Mesendoderm (in vitro differentiated cells): ENCODE data around the gene PHF12. TPM values are rescaled to one million over a fixed set of nuclear protein-coding genes. Genes with fewer than 3 reads are reported as not detected.
A peak's percentile ranks its signal among the peaks of the same experiment; 100 is the strongest.

ENCODE experiments used
- DNase-seq: peaks from one replicate; pipeline ENCODE4 v3.0.0; 2013
- H2AK5ac ChIP-seq: 2 replicates; pipeline ENCODE4 v1.6.1; 2013; ENCODE audit warnings: low read length, inconsistent platforms
- H2BK120ac ChIP-seq: 2 replicates; pipeline ENCODE4 v1.6.1; 2013; ENCODE audit warnings: low read depth, mild to moderate bottlenecking, low read length, moderate library complexity, mixed read lengths
- H2BK15ac ChIP-seq: replicated peaks from 2 replicates; pipeline ENCODE4 v1.6.1; 2013; ENCODE audit warnings: low read depth, mild to moderate bottlenecking, moderate library complexity
- H2BK5ac ChIP-seq: 2 replicates; pipeline ENCODE4 v1.6.1; 2013; ENCODE audit warnings: low read length, inconsistent platforms
- H3K18ac ChIP-seq: 2 replicates; pipeline ENCODE4 v1.6.1; 2013; ENCODE audit warnings: mild to moderate bottlenecking, low read length, mixed read lengths
- H3K23ac ChIP-seq: one replicate; pipeline ENCODE4 v1.6.1; 2013; ENCODE audit warnings: low read length
- H3K27ac ChIP-seq: 2 replicates; pipeline ENCODE4 v1.5.1; 2013; ENCODE audit warnings: low read depth, mild to moderate bottlenecking, inconsistent platforms, low read length, moderate library complexity
- H3K27me3 ChIP-seq: 2 replicates; pipeline ENCODE4 v1.6.1; 2013; ENCODE audit warnings: low read length, control low read depth, mild to moderate bottlenecking, inconsistent platforms; ENCODE audit not compliant: insufficient read depth, poor library complexity
- H3K36me3 ChIP-seq: 2 replicates; pipeline ENCODE4 v1.6.1; 2013; ENCODE audit warnings: low read length, inconsistent platforms; ENCODE audit not compliant: control insufficient read depth, insufficient read depth
- H3K4ac ChIP-seq: one replicate; pipeline ENCODE4 v1.6.1; 2013; ENCODE audit warnings: low read depth, mild to moderate bottlenecking, low read length, moderate library complexity
- H3K4me1 ChIP-seq: 2 replicates; pipeline ENCODE4 v1.6.1; 2013; ENCODE audit warnings: low read depth, low read length, inconsistent platforms; ENCODE audit not compliant: control insufficient read depth
- H3K4me2 ChIP-seq: 2 replicates; pipeline ENCODE4 v1.6.1; 2013; ENCODE audit warnings: low read length
- H3K4me3 ChIP-seq: 2 replicates; pipeline ENCODE4 v1.5.1; 2013; ENCODE audit warnings: mild to moderate bottlenecking, low read length
- H3K56ac ChIP-seq: one replicate; pipeline ENCODE4 v1.6.1; 2013; ENCODE audit warnings: low read length
- H3K79me1 ChIP-seq: 2 replicates; pipeline ENCODE4 v1.6.1; 2013; ENCODE audit warnings: low read length, inconsistent platforms
- H3K79me2 ChIP-seq: 2 replicates; pipeline ENCODE4 v1.6.1; 2013; ENCODE audit warnings: mild to moderate bottlenecking, low read length; ENCODE audit not compliant: control insufficient read depth, insufficient read depth
- H3K9ac ChIP-seq: 2 replicates; pipeline ENCODE4 v1.6.1; 2013; ENCODE audit warnings: low read length, inconsistent platforms
- H4K5ac ChIP-seq: one replicate; pipeline ENCODE4 v1.6.1; 2013; ENCODE audit warnings: low read length
- H4K8ac ChIP-seq: one replicate; pipeline ENCODE4 v1.6.1; 2013; ENCODE audit warnings: low read depth, mild to moderate bottlenecking, control low read depth, low read length, moderate library complexity
- WGBS: extraction: QIAGEN DNeasy Blood & Tissue Kit; methylation state at CpG from one replicate; pipeline ENCODE4 v1.1.7; 2013; ENCODE audit warnings: low lambda C conversion rate, missing lambda C conversion rate; ENCODE audit not compliant: insufficient coverage; ENCODE audit errors: extremely low coverage; 5-methylcytosine and 5-hydroxymethylcytosine counted together
- polyA plus RNA-seq, 2 experiments: library from polyadenylated mRNA; stranded (reverse); fragments of 200-250 nt; gene quantifications; one replicate each; pipeline ENCODE4 v1.2.3, GENCODE V29; 2013

PHF12 gene
- 24.4 TPM for polyA plus RNA-seq (2013, experiment 1 of 2)
- polyA plus RNA-seq (2013, experiment 2 of 2), result 25.2 TPM

DNA sequence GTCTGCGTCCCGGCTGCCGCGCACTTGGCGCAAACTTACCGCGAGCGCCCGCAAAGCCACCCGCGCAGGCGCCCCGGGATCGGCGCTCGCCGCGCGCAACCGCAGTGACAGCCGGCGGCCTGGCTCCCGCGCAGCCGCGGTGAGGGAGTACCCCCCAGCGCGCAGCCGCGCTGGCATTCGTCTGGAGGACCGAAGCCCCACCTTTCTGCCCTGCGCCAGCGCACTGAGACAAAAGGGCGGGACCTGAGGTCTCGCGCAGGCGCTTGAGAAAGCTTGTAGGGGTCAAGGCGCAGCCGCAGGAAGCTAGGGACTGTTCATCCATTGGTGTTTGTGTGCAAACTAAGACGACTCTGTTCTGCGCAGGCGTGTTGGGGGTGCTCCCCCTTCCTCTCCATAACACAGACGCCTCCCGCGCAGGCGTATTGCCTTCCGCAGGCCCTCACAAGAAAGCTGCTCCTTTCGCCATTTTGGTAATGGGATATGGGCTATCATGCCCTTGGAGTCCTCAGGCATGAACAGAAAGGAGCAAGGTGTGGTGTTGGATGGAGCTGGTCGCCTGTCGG lies at the start of gene PHF12:
PHF12 (minus strand) TSS at position 91 of the 563 bp plus-strand sequence. CDS start 558 bp downstream, outside the sequence.
- Histone ChIP-seq H3K4ac (peak within 1 kb of the TSS; percentile 98), H2BK120ac (peak within 1 kb of the TSS; percentile 82), H3K18ac (peak within 1 kb of the TSS; percentile 96), H3K79me1 (no peaks in the 10 kb centered on the region), H3K9ac (peak within 1 kb of the TSS; percentile 96), H4K5ac (peak within 1 kb of the TSS; percentile 28), H3K36me3 (no peaks in the 10 kb centered on the region), H3K23ac (peak within 1 kb of the TSS; percentile 95), H3K27me3 (no peaks in the 10 kb centered on the region), H3K56ac (peak within 1 kb of the TSS; percentile 97), H4K8ac (peak within 1 kb of the TSS; percentile 40), H3K4me3 (peak within 1 kb of the TSS; percentile 91), H3K79me2 (peaks cover 44% of the 10 kb centered on the region), H2BK5ac (peak within 1 kb of the TSS; percentile 68), H3K27ac (peak within 1 kb of the TSS; percentile 94), H2AK5ac (peak within 1 kb of the TSS; percentile 55), H3K4me2 (peak within 1 kb of the TSS; percentile 68), H2BK15ac (no peak within 1 kb of the TSS), H3K4me1 (peaks cover 3% of the 10 kb centered on the region)
- WGBS, result no CpG with 5 or more reads among the region's 51 CpGs
- peak; percentile 100 for DNase-seq

DNA sequence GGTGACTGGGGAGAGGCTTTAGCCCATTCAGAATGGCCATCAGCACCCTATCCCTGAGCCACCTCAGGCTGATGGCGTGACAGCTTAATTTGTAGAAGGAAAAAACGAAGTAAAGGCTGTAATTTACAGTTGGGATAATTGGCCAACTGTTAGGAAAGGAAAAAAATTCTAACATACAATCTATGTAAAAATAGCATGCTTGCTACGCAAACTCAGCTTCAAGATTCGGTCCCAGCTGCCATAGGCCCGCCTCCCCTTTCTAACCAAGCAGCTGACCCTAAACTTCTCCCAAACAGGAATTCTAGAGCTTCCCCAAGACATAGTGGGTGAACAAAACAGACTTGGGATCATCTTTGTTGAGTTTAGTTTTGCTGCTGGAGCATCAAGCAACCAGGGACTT lies 49.7 kb upstream of the PHF12 start:
- Histone ChIP-seq H3K36me3 (no peaks in the 10 kb centered on the region), H3K4ac (no peak overlapping the region), H3K23ac (no peak overlapping the region), H3K4me1 (peaks cover 13% of the 10 kb centered on the region), H3K18ac (no peak overlapping the region), H3K9ac (no peak overlapping the region), H3K4me3 (no peak overlapping the region), H2BK5ac (no peak overlapping the region), H3K4me2 (no peak overlapping the region), H3K79me2 (no peaks in the 10 kb centered on the region), H3K56ac (peak overlapping the region; percentile 31), H3K79me1 (no peaks in the 10 kb centered on the region), H3K27ac (no peak overlapping the region), H3K27me3 (peaks cover 10% of the 10 kb centered on the region), H2BK15ac (no peak overlapping the region), H4K8ac (no peak overlapping the region), H2BK120ac (no peak overlapping the region), H2AK5ac (no peak overlapping the region), H4K5ac (no peak overlapping the region)
- DNase-seq, result no peak
- no CpG with 5 or more reads among the region's 5 CpGs for WGBS

DNA sequence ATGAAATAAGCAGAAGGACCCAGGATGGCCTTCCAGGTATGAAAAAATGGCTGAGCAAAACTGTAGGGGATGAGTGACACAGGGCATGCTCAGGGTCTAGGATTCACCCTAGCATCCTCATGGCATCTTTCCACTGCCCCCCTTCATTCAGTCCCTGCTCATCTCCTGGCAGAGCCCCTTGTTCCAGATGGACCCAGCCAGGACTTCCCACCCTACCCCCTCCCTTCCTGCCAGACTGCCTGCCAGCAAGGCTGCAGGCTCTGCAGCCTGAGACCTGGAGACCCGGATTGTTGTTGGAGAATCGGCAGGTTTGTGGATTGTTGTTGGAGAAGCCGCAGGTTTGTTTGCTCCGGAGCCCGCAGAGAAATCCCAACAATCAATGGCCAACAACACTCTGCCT lies 47.9 kb upstream of the PHF12 start:
- Histone ChIP-seq H3K56ac (no peak overlapping the region), H3K4ac (no peak overlapping the region), H2BK120ac (no peak overlapping the region), H4K8ac (no peak overlapping the region), H3K79me1 (no peaks in the 10 kb centered on the region), H3K27me3 (no peaks in the 10 kb centered on the region), H2BK5ac (no peak overlapping the region), H2AK5ac (no peak overlapping the region), H3K4me3 (no peak overlapping the region), H3K23ac (no peak overlapping the region), H3K79me2 (no peaks in the 10 kb centered on the region), H3K18ac (no peak overlapping the region), H3K4me2 (no peak overlapping the region), H2BK15ac (no peak overlapping the region), H3K27ac (no peak overlapping the region), H4K5ac (no peak overlapping the region), H3K36me3 (no peaks in the 10 kb centered on the region), H3K9ac (no peak overlapping the region), H3K4me1 (peaks cover 13% of the 10 kb centered on the region)
- no CpG with 5 or more reads among the region's 5 CpGs for WGBS
- no peak for DNase-seq

DNA sequence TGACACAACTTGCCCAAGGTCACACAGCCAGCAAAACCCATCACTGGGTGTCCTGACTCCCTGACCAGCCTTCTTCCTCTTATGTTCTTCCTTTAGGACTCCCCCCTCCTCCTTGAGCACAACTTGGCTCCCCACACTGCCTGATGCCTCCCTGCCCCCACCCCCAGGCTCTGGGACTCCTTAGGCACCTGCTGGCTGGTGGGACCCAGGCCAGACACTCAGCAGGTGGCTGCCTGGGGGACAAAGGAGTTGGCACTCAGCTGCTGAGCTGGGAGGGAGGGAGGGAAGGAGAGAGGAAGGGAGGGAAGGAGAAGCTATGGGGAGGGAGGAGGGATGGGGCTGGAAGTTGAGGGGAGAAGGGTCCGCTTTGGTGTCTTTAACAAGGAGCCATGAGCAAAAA lies 46.5 kb upstream of the PHF12 start:
- H3K9ac ChIP-seq, result no peak overlapping the region
- H3K23ac ChIP-seq, result no peak overlapping the region
- no peak overlapping the region for H2BK120ac ChIP-seq
- no peak overlapping the region for H3K4me2 ChIP-seq
- H3K4me1 ChIP-seq, result peaks cover 13% of the 10 kb centered on the region
- DNase-seq, result no peak
- H3K27me3 ChIP-seq, result no peaks in the 10 kb centered on the region
- H2AK5ac ChIP-seq, result no peak overlapping the region
- no peak overlapping the region for H3K18ac ChIP-seq
- H3K56ac ChIP-seq, result no peak overlapping the region
- H2BK15ac ChIP-seq, result no peak overlapping the region
- no peak overlapping the region for H4K5ac ChIP-seq
- H4K8ac ChIP-seq, result no peak overlapping the region
- H2BK5ac ChIP-seq, result no peak overlapping the region
- WGBS, result no CpG with 5 or more reads among the region's 1 CpG
- H3K79me2 ChIP-seq, result no peaks in the 10 kb centered on the region
- no peak overlapping the region for H3K4ac ChIP-seq
- no peak overlapping the region for H3K27ac ChIP-seq
- no peaks in the 10 kb centered on the region for H3K79me1 ChIP-seq
- no peaks in the 10 kb centered on the region for H3K36me3 ChIP-seq
- no peak overlapping the region for H3K4me3 ChIP-seq

DNA sequence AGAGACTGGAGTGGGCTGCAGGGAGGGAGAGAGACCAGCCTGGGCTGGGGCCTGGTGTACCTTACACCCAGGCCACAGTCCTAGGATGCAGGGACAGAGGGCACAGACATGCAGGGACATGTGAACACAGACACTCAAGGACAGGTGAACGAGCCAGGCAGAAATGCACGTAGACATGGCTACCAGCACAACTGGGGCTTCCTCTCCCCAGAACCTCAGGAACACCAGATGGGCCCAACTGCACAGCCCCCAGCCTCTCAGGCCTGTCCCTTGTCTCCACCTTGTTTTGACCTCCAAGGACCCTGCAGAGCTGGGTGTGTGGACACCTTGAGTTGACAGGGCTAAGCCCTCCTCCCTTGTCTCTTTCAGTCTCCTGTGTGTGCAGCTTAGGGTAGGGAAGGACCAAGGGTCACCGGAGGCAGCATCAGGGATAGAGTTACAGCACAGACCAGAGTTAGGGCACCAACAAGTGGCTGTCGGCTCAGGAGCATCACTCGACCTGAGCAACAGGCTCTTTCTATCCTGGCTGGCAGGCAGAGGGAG lies 45.3 kb upstream of the PHF12 start:
- Histone ChIP-seq H3K4me1 (peaks cover 6% of the 10 kb centered on the region), H2BK15ac (no peak overlapping the region), H3K56ac (peak overlapping the region; percentile 35), H3K4ac (no peak overlapping the region), H3K4me2 (no peak overlapping the region), H2BK120ac (no peak overlapping the region), H3K79me1 (no peaks in the 10 kb centered on the region), H3K36me3 (no peaks in the 10 kb centered on the region), H2AK5ac (no peak overlapping the region), H3K4me3 (no peak overlapping the region), H2BK5ac (no peak overlapping the region), H3K9ac (no peak overlapping the region), H4K5ac (no peak overlapping the region), H3K18ac (no peak overlapping the region), H3K23ac (no peak overlapping the region), H3K79me2 (no peaks in the 10 kb centered on the region), H4K8ac (no peak overlapping the region), H3K27me3 (no peaks in the 10 kb centered on the region), H3K27ac (no peak overlapping the region)
- no peak for DNase-seq
- WGBS, result no CpG with 5 or more reads among the region's 5 CpGs
